Stimulated activated CD4-positive, alpha-beta T cell treated with anti-CD3 and anti-CD28 coated beads, Interleukin-1b, Interleukin-23, amount 100 ng/mL, for 48 hours (primary cell): ENCODE data around the gene PABPC1L.

Experiments
- DNase-seq: peaks from one replicate; pipeline ENCODE4 v3.0.0-alpha.2; 2020

PABPC1L gene

DNA sequence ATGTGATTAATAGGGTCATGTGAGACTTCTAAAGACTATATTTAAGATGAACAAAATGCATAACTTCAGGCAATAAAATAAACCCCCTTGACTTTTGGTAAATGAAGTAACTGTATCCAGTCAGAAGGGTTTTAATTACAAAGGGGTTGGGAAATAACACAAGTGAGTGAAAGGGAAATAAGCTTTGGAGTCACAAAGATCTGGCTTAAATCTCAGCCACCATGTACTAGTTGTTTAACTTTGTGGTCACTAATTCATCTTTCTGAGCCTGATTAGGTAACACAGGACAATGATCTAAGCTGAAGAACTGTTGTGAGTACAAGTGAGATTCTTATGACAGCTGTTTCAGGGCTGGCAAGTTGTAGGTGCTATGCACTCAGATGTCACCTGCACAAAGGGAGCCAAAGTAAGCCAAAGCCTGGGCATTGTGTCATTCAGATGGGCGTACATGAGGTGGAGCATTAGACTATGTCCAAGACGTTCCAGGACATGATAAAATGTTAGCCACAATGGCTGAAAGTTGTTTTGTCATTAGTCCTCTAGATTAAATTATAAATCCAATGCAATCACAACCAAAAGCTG lies 36.5 kb downstream of the PABPC1L start:
- no peak for DNase-seq

- no peak for DNase-seq
These were observed 38.2 kb downstream of the PABPC1L start for GRCh38 chr20:44948107-44948506.

DNA sequence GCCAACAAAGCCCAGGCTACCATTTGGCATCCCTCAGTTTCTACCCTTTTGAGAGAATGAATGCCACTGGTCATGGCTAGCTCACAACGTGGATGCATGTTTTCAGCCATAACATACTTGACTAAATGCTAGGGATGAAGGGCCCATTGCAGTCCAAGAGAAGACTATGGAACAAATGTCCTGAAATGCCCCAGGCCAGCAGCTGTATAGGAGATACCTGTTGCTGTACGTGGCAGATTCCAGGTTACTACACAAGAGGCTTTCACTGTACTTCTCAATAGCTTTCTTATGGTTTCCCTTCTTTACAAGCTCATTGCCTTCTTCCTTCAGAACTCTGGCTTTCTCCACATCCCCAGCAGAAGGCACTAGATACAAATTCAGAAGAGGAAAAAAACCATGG lies 38.7 kb downstream of the PABPC1L start:
- DNase-seq = no peak

DNA sequence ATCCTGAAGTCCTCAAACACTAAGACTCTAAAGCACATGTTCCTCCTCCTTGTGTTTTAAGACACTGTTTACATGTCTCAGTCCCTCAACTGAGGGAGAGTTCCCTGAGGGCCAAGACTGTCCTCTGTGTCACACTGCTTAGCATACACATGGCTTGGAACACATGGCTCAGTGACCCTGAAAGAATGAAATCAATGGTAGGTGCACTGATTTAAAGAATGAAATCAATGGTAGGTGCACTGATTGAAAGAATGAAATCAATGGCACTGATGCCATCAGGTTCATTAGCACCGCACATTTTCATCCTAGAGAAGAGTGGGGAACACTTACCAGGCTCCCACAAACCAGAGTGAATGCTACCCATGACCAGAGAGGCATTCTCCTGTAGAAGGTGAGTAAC lies 40.5 kb downstream of the PABPC1L start:
- DNase-seq = no peak

GRCh38 chr20:44952731-44953130 lies 42.9 kb downstream of the PABPC1L start:
- DNase-seq = no peak

DNA sequence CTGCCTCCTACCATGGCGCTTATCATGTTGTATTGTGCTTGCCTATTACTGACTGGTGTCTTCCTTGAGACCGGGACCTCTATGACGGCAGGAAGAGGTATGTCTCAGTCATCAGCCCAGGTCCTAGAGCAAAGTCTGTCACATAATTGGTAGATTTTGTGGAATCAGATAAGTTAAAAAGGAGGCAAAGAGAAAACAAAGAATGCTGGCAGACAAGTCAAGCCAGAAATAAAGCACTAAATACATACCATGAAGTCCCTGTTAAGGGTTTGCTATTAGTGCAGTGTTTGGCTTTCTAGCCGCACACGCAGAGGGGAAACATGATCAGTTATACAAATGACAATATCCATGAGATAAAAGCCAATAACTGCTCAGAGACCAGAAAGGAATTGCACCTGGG lies 44.4 kb downstream of the PABPC1L start:
- no peak for DNase-seq

DNA sequence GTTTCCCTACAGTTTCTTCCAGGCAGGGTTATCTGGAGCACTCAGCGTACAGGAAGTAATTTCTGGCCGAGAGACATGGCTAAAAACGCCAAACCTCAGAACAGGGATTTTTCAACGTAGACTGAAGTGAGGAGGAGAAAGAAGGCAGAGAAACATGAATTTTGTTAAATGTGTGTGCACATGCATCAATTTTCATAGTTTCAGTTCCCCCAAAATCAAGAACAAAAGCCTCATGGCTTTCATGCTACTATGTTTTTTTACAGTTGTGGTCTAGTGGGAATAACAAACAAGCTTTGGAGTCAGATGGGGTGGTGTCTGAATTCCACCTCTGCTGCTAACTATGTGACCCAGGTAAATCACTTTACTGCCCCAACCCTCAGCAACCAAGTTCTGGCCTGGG lies 45.4 kb downstream of the PABPC1L start:
- DNase-seq = no peak

DNA sequence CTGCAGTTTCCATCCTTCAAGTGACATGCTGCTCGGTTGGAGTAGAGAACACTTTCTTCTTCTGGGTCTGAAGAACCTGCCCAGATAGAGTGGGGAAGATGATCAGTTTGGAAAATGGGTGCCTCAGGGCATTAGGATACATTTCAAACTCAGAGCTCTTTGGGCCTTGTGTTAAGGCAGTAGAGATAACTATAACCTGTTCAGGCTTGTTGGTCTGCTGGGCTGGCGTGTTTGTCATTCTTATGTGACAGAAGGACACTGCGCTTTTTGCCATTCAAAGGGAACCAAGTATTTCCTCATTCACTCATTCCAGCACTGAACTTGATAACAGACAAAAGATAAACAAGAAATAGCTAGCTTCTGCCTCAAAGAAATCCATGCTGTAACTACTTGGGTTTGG lies 46.5 kb downstream of the PABPC1L start:
- no peak for DNase-seq

DNA sequence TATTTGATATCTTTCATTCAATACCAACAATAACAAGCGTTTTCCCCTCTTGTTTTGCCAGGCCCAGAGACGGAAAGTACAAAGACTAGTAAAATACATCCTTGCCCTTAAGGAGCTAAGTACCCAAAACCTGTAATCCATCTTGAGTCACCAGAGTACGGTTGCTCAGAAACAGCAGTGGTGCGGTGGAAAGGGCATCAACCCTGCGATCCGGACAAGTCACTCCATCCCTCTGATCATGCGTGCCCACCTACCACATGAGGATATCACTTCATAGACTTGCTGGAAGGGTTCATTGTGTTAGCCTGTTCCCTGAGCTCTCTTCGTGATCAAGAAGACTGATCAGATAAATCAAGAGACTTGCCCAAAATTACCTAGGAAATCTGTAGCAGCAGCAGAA lies 48.4 kb downstream of the PABPC1L start:
- no peak for DNase-seq

- no peak for DNase-seq
These were observed 49.3 kb downstream of the PABPC1L start for GRCh38 chr20:44959082-44959637.

DNA sequence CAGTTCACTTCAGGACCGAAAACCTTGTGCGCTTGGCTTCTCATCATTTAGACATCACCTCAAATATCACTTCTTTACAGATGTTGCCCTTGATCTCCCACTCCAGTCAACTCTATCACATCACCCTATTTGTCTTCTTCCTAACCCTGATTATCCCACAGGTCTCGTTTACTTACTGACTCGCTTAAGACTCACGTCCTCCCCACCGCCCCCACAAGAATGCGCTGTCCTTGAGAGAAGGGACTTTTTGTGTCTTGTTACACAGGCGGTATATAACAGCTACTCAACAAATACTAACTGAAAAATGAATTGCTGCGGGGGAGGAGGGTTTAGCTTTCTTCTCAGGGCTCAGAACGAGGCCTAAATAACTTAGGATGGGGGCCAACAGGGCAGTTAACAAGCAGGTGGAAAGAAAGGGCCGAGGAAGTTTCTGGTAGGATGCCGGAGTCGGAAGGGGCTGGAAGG lies 49.8 kb downstream of the PABPC1L start:
- peak; percentile 81 for DNase-seq

DNA sequence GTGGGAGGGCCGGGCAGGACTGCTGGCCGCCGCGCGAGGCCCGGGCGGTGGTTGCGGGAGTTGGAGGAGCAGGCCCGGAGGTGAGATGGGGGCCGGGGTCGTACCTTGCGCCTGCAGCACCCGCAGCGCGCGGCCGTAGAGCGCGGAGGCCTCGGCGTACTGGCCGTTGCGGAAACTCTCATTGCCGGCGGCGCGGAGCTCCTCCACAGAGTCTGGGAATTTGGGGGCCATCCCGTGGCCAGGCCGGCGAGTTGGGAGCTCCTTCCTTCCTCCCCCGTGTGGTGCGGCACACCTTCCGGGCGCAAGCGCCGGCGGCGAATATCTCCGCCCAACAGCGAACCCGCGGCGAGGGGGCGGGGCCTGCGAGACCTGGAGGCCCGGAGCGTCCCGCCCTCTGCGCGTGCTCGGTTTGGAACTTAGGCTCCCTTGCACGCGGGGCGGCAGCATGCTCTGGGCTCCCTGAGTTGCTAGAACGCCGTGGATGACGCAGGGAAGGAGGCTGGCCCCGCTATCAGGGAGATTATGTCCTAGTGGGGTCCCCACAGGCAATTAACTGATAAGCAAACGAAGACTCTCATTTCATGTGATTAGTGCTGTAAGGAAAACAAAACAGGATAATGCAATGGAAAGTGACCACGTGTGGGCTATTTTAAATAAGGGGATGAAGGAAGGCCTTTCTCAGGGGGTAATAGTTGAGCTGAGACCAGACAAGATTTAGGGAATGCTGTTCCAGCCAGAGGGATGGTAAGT lies 50.4 kb downstream of the PABPC1L start, which contains the start of gene TOMM34:
TOMM34 (minus strand) TSS at position 295 of the 750 bp plus-strand sequence; CDS start at position 231, 64 bp downstream.
- peak; percentile 95 for DNase-seq

- no peak for DNase-seq
These were observed 51.4 kb downstream of the PABPC1L start for GRCh38 chr20:44961011-44961869.

DNA sequence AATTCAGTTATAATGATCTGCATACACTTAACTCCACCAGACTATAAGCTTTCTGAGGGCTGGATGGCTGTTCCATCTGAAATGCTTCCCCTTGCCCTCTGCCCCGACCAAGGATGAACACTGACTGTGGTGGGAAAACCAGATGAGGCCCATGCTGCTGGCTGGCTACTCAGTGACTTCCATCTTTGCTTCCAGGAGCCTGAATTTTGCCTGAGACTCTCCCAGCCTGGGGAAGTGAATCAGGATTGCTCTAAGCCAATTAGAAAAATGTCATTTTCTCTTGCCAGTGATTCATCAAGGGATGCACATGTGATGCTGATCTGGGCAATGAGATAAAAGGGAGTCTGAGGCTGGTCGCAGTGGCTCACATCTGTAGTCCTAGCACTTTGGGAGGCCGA lies 52.0 kb downstream of the PABPC1L start:
- no peak for DNase-seq

GRCh38 chr20:44962483-44962882 lies 52.6 kb downstream of the PABPC1L start:
- DNase-seq = no peak

DNA sequence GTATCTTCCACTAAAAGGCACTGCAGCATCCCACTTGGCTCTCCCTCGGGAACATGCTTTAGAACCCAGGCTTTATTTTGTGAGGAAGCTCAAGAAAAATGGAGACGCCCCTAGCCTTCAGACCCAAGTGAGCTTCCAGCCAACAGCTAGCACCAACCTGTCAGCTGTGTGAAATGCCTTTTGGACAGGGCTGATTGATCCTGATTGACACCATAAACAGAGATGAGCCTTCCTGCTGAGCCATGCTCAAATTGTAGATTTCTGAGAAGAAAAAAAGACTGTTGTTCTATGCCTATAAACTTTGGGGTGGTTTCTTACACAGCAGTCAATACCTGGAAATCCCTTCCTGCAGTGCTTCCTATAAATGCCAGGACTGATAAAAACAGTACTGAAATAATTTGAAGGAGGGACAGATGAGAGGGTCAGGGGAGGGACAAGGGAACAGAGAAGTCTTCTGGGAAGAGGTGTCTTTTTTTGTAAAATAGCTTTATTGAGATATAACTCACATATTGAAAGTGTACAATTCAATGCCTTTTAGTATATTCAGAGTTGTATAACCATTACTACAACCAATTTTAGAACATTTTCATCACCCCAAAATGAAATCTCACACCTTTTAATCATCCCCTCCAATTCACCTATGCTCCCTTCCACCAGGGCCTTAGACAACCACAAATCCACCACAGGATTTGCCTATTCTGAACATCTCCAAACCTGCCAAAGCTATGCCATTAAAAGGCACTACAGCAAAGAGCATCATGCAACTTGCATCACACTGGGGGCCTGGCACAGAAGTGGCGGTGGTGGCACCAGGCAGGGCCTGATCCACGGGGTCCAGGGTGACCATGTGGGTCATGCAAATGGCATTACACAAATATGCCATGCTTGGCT lies 53.7 kb downstream of the PABPC1L start:
- no peak for DNase-seq

DNA sequence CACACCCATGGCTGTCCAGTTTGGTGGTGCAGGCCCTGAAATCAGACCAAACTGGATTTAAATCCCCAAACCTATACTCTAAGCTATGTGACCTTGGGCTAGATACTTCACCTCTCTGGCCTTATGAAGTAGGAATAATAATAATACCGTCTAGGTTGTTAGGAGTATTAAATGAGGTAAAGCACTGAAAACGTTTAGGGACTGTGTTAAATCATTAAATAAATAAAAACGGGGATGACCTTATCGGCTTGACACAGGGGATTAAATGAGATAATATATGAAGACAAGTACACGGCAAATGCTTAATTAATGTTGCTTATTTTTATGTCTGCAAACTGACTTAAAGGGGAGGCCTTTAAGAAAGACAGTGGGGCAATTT lies 55.8 kb downstream of the PABPC1L start:
- DNase-seq = no peak

- DNase-seq = peak; percentile 95
These were observed 56.4 kb downstream of the PABPC1L start, which contains the start of gene STK4 for GRCh38 chr20:44966030-44966961. Gene STK4, plus strand, starts transcription at chr20:44966512. Its CDS starts 57 bp downstream, at chr20:44966569.

- no peak for DNase-seq
These were observed 57.4 kb downstream of the PABPC1L start for GRCh38 chr20:44967207-44967807.

DNA sequence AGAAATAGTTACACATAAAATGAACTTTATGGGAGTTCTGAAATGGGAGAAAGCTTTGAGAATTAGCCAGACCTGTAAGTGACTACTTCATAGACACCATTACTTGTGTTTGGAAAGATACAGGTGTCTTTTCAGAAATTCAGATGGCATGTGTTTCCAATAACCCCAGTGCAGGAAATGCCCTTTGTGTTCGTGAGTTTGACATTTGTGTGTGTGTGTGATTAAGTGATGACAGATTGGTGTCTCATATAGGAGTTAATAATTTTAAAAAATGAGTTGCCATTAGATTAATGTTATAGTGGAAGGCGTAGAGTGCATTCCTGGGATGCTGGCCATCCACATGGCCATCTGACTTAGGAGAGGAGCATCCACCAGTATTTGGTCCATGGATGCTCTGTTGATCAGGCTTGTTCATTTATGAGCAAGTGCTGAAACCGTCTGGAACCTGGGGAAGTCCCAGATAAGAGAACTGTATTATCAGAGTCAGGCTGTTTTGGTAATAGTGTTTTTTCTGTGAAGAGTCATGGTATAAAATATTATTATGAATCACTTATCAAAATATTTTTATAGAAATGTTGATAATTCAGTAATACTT lies 59.5 kb downstream of the PABPC1L start:
- no peak for DNase-seq
